Neural progenitor cell (in vitro differentiated cells): ENCODE results near the gene MTHFD2L.

ENCODE experiments used
- EZH2phosphoT487 ChIP-seq: fragments of 200-600 bp; sonication (generic); IDR thresholded peaks from 2 replicates; pipeline ENCODE4 v1.6.1; 2017; ENCODE audit warnings: antibody characterized with exemption
- TF ChIP-seq, protein P1 (sequence below): fragments of 200-600 bp; sonication (generic); IDR thresholded peaks from 2 replicates; pipeline ENCODE4 v1.5.1; 2017; ENCODE audit warnings: antibody characterized with exemption, mild to moderate bottlenecking

DNA sequence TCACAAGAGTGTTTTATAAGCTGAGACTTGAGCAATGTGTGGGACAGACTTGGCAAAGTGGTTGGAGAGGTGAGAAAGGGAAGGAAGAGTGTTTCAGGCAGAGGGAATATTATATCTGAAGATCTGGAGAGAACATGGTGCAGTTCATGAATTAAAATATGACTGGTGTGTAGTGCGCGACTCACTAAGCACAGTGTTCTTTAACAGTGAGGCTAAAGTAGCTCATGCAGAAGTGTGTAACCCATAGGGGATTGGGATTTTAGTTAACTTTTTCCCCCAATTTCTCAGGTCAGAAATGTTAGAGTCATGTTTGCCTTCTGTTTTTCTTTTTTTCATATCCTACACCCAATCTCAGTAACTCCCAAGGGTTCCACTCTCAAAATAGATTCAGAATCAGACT lies 9.7 kb downstream of the MTHFD2L start:
- TF ChIP-seq, protein P1, sequence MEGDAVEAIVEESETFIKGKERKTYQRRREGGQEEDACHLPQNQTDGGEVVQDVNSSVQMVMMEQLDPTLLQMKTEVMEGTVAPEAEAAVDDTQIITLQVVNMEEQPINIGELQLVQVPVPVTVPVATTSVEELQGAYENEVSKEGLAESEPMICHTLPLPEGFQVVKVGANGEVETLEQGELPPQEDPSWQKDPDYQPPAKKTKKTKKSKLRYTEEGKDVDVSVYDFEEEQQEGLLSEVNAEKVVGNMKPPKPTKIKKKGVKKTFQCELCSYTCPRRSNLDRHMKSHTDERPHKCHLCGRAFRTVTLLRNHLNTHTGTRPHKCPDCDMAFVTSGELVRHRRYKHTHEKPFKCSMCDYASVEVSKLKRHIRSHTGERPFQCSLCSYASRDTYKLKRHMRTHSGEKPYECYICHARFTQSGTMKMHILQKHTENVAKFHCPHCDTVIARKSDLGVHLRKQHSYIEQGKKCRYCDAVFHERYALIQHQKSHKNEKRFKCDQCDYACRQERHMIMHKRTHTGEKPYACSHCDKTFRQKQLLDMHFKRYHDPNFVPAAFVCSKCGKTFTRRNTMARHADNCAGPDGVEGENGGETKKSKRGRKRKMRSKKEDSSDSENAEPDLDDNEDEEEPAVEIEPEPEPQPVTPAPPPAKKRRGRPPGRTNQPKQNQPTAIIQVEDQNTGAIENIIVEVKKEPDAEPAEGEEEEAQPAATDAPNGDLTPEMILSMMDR: no peak
- TF ChIP-seq EZH2phosphoT487: no peak
